Inferior parietal cortex (tissue), 1 donor: ENCODE measurements around the gene TPP1.

Source experiments
- DNase-seq: peaks from one replicate; pipeline ENCODE4 v3.0.0-alpha.2; 2016; ENCODE audit errors: extremely low spot score

The TPP1 gene

DNA sequence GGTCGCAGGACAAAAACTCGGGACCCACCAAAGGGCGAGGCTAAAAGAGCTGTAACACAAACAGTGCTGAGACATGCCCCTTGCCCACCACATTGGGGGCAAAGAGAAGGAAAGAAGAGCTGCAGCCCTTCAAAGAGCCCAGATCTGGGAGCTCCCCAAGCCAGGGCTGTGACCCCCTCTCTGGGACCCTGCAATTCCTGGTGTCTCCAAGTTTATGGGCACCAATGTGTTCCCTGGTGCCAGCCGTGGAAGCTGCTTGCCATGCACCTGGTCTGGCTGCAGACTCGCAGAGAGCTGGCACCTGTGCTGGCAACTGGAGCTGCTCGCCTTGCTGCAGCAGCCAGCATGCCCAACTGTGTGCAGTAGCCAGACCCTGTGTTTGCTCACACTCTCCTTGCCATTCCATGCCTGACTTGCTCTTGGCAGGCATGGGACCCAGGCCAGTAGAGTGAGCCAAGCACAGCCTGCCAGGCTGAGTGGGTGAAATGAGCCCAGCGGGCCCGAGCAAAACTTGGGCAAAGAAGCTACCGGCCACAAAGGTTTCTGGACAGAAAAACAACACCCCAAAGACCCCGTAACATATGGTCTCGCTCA lies 31.8 kb downstream of the TPP1 start:
- no peak for DNase-seq

DNA sequence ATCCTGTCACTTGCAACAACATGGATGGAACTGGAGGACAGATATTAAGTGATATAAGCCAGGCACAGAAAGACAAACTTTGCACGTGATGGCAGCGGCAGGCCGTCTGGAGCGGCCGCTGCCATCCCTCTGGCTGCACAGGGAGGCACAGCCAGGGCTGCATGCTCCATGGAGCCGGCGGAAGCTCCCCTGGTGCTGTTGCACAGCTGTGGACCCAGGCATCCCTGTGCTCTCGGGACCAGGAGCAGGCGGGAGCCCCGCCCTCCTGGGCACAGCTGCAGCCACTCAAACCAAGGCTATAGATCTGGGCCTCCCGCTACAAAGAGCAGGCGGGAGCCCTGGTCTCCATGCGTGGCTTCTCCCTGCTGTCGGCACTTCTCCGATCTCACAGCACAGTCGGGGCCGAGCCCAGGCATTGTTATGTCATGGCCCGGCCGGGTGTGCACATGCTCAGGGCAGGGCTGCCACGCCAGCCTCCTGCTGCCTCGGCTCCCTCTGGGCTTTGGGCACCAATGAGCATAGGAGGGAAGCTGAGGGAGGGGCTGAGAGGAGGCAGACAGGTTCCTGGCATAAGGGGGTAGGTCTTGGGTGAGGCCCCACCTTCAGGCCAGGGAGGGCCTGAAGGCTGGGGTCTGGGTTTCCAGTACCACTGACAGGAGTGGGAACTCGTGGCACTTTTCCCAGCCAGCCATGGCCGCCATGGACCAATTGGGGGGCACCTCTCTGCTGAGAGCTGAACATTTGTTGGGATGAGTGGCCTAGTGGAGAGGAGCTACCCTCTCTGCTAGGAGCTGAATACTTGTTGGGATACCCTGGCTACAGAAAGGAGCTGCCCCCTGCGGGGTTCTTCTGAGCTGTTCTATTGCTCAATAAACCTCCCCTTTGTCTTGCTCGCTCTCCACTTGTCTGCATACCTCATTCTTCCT lies 32.5 kb downstream of the TPP1 start:
- no peak for DNase-seq

DNA sequence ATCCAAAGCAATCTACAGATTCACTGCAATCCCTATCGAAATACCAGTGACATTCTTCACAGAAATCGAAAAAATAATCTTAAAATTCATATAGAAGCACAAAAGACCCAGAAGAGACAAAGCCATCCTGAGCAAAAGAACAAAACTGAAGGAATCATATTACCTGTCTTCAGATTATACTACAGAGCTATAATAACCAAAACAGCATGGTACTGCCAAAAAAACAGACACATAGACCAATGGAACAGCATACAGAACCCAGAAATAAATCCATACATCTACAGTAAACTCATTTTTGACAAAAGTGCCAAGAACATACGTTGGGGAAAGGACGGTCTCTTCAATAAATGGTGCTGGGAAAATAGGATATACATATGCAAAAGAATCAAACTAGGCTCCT lies 34.7 kb downstream of the TPP1 start:
- DNase-seq, result no peak

DNA sequence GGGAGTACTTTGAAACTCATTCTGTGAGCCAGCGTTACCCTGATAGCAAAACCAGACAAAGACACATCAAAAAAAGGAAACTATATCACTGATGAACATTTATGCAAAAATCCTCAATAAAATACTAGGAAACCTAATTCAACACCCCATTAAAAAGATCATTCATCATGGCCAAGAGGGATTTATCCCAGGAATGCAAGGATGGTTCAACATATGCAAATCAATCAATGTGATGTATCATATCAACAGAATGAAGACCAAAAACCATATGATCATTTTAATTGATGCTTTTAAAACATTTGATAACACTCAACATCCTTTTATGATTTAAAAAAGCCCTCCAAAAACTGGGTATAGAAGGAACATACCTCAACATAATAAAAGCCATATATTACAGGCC lies 35.6 kb downstream of the TPP1 start:
- DNase-seq, result no peak

DNA sequence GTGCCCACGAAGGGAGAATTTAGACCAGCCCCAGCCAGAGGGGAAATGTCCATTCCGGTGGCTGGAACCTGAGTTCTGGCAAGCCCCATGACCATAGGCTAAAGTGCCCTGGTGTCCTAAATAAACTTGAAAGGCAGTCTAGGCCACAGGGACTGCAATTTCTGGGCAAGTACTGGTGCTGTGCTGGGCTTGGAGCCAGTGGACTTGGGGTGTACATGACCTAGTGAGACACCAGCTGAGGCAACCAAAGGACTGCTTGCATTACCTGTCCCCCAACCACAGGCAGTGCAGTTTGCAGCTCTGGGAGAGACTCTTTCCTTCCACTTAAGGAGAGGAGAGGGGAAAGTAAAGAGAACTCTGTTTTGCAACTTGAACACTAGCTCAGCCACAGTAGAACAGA lies 39.5 kb downstream of the TPP1 start:
- DNase-seq, result no peak

DNA sequence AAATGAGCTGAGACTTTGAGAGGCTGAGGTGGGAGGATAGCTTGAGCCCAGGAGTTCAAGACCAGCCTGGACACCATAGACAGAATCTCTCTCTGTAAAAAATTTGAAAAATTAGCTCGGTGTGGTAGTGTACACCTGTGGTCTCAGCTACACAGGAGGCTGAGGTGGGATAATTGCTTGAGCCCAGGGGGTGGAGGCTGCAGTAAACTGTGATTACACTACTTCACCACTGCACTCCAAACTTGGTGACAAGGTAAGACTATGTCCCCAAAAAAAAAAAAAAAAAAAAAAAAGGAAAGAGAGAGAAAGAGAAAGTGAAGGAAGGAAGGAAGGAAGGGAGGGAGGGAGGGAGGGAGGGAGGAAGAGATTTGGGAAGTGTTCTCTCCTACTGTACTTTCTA lies 41.1 kb downstream of the TPP1 start:
- DNase-seq, result no peak

DNA sequence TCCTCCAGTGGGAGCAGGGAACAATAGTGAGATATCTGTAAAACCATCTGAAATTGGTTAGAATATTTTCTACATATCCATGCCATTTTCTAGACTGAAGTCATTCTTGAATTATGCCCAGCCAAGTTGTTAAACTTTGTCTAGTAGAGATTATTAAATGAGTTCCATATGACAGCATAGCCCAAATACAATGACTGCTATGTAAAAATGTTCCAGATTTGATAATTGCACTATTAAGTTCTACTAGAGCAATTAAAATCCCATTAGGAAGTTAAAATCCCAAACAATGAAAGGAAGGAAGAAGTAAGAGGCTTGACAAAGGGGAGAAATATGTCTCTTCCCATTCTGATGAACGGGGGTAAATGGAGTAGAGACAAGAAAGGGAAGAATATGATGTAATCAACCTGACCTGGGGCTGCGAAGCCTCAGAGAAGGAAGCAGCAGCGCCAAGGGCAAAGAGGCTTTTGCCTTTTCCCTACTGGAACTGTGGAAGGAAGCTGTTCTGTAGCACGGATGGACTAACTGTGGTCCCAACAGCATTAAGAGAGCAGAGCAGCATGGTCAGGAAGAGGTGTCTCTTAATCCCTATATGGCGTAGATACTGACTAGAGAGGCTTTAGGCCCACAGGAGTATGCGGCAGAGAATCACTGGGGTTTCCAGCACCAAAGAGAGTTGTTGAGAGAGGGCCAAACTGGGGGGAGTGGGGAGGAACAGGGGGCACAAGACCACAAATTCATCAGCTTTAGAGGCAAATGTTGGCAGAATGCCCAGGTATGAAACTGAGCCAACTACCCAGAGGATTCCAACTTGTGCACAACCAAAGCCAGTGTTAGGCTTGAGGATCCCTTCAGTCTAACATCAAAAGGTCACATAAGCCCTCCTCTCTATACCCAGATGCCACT lies 42.5 kb downstream of the TPP1 start:
- DNase-seq, result peak; percentile 91

DNA sequence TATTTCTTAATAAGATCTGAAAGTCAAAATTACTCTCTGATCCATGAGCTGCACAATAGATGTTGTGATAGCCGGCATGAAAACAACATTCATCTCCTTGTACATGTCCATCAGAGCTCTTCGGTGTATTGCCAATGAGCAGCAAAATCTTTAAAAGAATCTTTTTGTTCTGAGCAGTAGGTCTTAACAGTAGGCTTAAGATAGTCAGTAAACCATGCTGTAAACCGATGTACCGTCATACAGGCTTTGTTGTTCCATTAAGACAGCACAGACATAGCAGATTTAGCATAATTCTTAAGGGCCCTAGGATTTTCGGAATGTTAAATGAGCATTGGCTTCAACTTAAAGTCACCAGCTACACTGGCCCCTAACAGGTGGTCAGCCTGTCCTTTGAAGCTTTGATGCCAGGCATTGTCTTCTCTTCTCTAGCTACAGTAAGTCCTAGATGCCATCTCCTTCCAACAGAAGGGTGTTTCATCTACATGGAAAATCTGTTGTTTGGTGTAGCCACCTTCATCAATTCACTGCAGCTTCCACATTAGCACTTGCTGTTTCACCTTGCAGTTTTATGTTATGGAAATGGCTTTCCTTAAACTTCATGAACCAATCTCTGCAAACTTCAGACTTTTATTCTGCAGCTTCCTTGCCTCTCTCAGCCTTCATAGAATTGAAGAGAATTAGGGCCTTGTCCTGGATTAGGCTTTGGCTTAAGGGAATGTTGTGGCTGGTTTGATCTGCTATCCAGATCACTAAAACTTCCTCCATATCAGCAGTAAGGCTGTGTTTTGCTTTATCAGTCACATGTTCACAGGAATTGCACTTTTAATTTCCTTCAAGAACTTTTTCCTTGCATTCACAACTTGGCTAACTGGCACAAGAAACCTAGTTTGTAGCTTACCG lies 44.2 kb downstream of the TPP1 start:
- DNase-seq, result no peak

DNA sequence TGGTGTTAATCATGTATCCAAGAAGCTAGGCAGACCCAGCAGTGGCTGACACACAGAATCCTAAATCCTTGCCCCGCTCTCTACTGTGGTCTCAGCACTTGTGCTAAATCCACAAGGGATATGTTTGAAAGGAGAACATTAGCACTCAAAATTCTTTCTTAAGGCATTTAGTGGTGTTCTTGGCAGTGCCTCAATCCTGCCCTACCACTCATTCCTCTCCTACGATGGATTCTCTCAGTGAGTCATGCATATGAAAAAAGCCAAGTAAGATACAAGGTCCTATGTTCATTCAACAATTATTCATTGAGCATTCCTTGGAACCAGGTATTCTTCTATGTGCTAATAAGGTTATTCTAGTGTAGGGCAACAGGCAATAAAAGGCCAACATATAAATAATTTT lies 47.0 kb downstream of the TPP1 start:
- no peak for DNase-seq

DNA sequence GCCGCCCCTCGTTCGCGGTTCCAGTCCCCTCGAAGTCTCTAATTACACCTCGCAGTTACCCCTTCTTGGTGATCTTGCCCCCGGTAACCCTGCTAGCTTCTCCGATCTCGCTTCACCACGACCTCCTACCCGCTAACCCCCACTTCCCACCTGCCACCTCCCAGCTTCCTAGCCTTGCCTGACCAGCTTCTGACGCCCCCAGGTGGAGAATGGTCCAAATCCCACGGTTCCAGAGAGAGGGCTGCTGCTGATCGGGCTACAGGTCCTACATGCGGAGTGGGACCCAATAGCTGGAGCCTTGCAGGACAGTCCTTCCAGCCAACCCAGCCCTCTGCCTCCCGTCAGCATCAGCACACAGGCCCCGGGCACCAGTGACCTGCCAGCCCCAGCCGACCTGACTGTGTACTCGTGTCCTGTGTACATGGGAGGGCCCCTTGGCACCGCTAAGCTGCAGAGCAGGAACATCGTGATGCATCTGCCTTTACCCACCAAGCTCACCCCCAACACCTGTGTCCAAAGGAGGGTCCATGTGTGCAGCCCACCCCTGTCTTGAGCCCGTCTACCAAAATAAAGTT lies 47.7 kb downstream of the TPP1 start:
- no peak for DNase-seq

DNA sequence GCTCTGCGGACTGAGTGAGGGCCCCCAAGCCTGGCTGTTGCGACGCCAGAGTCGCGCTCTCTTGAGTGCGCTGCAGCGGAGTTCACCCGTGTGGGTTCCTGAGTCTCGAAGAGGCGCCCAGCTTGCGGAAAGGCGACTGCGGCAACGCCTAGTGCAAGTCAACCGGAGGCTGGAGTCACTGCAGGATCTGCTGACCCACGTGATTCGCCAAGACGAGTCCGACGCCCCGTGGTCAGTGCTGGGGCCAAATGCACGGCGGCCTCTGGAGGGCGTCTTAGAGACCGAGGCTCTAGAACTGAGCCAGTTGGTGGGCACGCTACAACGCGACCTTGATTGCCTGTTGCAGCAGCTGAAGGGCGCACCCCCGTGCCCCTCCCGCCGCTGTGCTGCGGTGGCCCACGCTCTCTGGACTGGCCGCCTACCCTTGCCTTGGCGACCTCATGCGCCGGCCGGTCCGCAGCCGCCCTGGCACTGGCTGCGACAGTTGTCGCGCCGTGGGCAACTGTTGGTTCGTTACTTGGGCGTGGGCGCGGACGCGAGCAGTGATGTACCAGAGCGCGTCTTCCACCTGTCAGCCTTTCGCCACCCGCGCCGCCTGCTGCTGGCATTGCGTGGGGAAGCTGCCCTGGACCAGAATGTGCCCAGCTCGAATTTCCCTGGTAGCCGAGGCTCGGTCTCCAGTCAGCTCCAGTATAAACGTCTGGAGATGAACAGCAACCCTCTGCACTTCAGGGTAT lies 48.4 kb downstream of the TPP1 start:
- DNase-seq, result no peak

DNA sequence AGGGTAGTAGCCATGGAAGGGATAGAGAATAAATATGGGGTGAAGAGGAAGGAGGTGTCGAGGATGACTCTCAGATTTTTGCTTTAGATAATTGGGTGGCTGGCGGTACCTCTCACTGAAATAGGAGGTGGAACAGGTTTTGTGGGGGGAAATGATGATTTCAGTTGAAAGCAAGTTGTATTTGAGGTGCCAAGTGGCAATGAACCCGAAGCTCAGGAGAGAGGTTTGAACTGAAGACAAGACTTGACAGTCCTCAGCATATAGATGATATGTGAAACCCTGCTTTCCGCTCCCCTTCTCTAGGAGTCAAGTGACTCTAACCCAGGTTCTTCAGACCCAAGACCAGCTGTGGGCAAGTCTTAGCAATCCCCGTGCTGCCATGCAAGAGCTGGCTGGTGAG lies 49.5 kb downstream of the TPP1 start:
- no peak for DNase-seq

DNA sequence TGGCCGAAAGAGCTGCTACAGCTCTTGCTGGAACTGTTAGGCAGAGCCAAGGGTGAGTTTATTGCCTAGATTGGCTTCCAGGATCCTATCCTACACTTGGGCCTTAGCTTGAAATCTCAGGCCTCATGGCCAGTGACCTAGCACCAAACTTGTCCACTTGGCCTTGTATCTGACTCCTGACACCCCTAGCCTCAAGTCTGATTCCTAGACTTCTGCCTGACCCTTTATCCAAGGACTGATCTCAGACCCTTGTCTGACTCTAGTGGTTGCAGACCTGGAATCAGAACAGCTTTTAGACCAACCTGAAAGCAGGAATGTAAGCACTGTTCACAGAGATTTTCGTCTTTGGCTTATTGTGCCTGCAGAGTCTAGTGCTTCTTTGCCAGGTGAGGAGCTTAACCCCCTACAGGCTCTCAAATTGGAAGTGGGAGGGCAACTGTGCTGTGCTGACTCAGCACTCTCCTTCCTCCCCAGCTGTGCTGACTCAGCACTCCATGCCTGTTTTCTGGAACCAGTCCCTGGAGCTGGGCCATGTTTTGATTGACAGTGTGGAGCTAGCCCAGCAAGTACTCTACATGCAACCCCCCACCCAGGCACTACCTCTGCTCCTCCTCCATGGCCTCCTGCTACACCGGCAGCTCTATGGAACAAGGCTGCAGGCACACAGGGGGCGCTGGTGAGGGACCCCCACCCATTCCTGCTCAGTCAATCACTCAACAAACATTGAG lies 50.9 kb downstream of the TPP1 start:
- peak; percentile 65 for DNase-seq

DNA sequence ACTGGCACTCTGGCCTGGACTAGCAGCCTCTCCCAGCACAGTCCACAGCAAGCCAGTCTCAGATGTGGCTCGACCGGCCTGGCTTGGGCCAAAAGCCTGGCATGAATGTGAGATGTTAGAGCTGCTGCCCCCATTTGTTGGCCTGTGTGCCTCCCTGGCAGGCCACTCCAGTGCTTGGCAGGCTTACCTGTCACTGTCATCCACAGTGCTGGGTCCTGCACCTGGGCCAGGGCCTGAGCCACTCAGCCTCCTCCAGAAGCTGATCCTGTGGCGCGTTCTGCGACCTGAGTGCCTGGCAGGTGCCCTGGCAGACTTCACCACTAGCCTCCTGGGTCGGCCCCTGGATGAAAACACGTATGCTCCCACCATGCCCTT lies 51.9 kb downstream of the TPP1 start:
- no peak for DNase-seq

DNA sequence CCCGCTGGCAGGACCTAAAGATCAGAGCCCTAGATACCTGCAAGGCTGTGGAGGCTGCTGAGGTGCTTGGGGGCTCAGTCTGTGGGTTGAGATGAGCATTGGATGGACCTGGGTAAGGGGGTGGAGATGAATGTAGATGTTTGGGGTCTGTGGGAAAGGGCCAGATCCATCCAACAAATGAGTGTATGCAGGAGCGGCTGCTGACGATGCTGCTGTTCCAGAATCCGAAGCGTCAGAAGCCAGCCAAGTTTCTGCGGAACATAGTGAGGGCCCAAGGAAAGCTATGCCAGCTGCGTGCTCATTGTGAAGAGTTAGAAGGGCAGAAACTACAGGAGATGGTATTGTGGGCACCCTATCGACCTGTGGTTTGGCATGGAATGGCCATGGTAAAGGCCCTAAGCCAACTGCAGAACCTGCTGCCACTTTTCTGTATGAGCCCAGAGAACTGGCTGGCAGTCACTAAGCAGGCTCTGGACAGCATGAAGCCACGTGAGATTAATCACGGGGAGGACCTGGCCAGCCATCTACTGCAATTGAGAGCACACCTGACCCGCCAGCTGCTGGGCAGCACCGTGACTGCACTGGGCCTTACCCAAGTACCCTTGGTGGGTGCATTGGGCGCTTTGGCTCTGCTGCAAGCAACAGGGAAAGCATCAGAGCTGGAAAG lies 52.4 kb downstream of the TPP1 start:
- DNase-seq, result no peak

DNA sequence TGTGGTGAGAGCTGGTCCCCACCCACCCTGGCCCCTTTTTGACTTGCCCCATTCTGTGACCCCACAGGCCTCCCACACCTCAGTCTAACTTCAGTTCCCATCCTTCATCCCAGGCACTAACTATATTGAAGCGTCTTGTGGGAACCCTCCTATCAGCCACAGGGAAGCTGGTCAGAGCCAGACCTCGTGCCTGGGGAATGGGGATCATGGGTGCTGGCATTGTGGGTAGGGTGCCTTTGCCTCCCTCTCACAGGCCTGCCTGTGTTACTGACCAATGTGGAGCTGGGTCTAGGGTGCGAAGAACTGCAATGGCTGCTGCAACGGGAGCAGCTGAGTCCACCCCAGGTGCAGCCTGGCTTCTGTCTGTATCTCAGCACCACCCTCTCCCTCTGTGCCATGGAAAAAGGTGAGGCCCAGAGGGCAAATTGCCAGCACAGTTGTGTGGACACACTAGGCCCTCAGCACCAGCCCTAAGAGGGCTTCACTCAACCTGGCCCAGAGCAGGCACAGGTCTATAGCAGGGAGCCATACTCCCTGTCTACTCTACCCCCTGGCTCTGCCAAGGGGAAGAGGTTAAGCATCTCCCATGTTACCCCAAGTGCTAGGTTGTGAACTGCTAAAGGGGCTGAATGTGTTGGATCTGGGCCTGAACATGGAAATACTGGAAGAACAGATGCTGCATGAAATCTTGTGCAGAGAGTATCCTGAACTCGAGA lies 53.1 kb downstream of the TPP1 start:
- no peak for DNase-seq

DNA sequence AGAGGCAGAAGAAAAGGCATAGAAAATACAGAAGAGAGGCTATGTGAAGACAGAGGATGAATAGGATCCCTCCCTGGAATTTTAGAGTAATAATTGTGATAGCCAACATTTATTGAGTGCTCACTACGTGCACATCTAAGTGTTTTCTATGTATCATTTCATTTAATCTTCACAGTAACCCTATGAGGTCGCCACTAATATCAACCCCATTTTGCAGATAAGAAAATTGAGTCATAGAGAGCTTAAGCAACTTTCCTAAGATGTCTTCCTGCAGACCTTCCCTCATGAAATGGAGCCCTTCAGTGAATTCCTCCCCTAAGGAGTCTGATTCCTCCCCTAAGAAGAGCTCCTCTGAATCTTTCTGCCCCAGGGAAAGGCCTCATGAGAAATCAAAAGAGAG lies 53.9 kb downstream of the TPP1 start:
- DNase-seq, result no peak

DNA sequence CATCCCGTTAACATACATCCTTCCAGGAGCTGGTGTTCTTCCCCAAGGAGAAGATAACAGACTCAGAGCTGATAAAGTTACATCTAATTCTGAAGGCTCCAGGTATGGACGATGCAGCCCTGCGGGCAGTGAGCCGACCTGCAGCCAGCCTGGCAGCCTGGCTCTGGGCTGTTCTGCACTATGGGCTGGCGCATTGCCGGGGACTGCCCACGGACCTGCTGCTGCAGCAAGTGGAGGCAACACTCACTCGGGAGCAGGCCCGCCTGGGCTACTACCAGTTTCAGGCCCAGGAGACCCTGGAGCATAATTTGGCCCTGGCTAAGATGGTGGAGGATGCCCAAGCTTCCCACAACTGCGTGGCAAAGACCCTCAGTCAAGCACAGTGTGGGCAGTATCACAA lies 55.6 kb downstream of the TPP1 start:
- no peak for DNase-seq
